HG02943 (cell line): ENCODE data around the gene MSRB3.

Source experiments
- ATAC-seq: cut with Tn5 transposase; IDR thresholded peaks from one replicate; pipeline ENCODE4 v1.9.1; 2021; ENCODE audit warnings: mild to moderate bottlenecking, low read depth, moderate library complexity; ENCODE audit not compliant: unreplicated experiment

Gene MSRB3

GRCh38 chr12:65384240-65384639 lies 105.8 kb downstream of the MSRB3 start:
- no peak for ATAC-seq

- no peak for ATAC-seq
Measured at GRCh38 chr12:65387396-65387795, 108.9 kb downstream of the MSRB3 start.

GRCh38 chr12:65389436-65389835 lies 111.0 kb downstream of the MSRB3 start:
- no peak for ATAC-seq

- no peak for ATAC-seq
Measured at GRCh38 chr12:65391711-65392110, 113.2 kb downstream of the MSRB3 start.

- no peak for ATAC-seq
Measured at GRCh38 chr12:65392491-65392890, 114.0 kb downstream of the MSRB3 start.

- no peak for ATAC-seq
Measured at GRCh38 chr12:65403188-65403587, 124.7 kb downstream of the MSRB3 start.

GRCh38 chr12:65407388-65408149 lies 129.1 kb downstream of the MSRB3 start:
- no peak for ATAC-seq

GRCh38 chr12:65408441-65408840 lies 130.0 kb downstream of the MSRB3 start:
- ATAC-seq: no peak

GRCh38 chr12:65409726-65410125 lies 131.2 kb downstream of the MSRB3 start:
- no peak for ATAC-seq

GRCh38 chr12:65411171-65411570 lies 132.7 kb downstream of the MSRB3 start:
- ATAC-seq: no peak

GRCh38 chr12:65414526-65414925 lies 136.0 kb downstream of the MSRB3 start:
- no peak for ATAC-seq

- ATAC-seq: no peak
Measured at GRCh38 chr12:65415826-65416225, 137.3 kb downstream of the MSRB3 start.

- no peak for ATAC-seq
Measured at GRCh38 chr12:65419284-65420072, 141.0 kb downstream of the MSRB3 start.

GRCh38 chr12:65420941-65421340 lies 142.5 kb downstream of the MSRB3 start:
- ATAC-seq: no peak

GRCh38 chr12:65427646-65428045 lies 149.2 kb downstream of the MSRB3 start:
- ATAC-seq: no peak

GRCh38 chr12:65430006-65430405 lies 151.5 kb downstream of the MSRB3 start:
- ATAC-seq: no peak

GRCh38 chr12:65430571-65431306 lies 152.3 kb downstream of the MSRB3 start:
- ATAC-seq: no peak

GRCh38 chr12:65432114-65432513 lies 153.6 kb downstream of the MSRB3 start:
- ATAC-seq: no peak

GRCh38 chr12:65432651-65433050 lies 154.2 kb downstream of the MSRB3 start:
- no peak for ATAC-seq

GRCh38 chr12:65434737-65435136 lies 156.3 kb downstream of the MSRB3 start:
- no peak for ATAC-seq

- no peak for ATAC-seq
Measured at GRCh38 chr12:65443038-65443437, 164.6 kb downstream of the MSRB3 start.
